HepG2 (cell line): ENCODE results near the gene HID1. TPM values are rescaled to one million over a fixed set of nuclear protein-coding genes. Genes with fewer than 3 reads are reported as not detected.

Experiments
- ATAC-seq: fragments of 200-7000 bp; cut with Tn5 transposase; 3 replicates; pipeline ENCODE4 v1.9.1; 2020; ENCODE audit warnings: mild to moderate bottlenecking, moderate library complexity
- BruUV-seq: library from RNA; stranded (reverse); fragments of 400-500 nt; replicated peaks from 2 replicates; lab custom pipeline; 2021; lab: Mats Ljungman, UMichigan
- CTCF ChIA-PET: fragments of 300-600 bp; formaldehyde crosslinking; extraction: SDS; loops from one replicate; lab custom pipeline; 2021; ENCODE audit warnings: low total read pairs, inconsistent platforms, low intra/inter-chr PET ratio; lab: Yijun Ruan, JAX
- POLR2A ChIA-PET: fragments of 350-600 bp; sonication (Branson Sonifier 250); formaldehyde crosslinking; loops from one replicate; lab custom pipeline; 2020; ENCODE audit warnings: antibody characterized with exemption, inconsistent platforms; lab: Yijun Ruan, JAX
- DNase-seq: peaks from one replicate; pipeline ENCODE4 v3.0.0-alpha.2; 2015; ENCODE audit warnings: low spot score
- FAIRE-seq: peaks from 3 replicates; lab custom pipeline; 2011; peaks lifted over from hg19 to GRCh38; lab: Jason Lieb, UNC
- H2AFZ ChIP-seq: one replicate; pipeline ENCODE4 v1.6.1; 2011; ENCODE audit warnings: low read length, inconsistent platforms
- H3K27ac ChIP-seq: fragments of 300-600 bp; 3 replicates; pipeline ENCODE4 v1.8.0; 2011; ENCODE audit warnings: mixed run types, mild to moderate bottlenecking, mixed read lengths, low read length, inconsistent platforms; ENCODE audit not compliant: insufficient read depth; ENCODE audit errors: extremely low read length
- H3K27me3 ChIP-seq, 2 experiments: fragments of 200-600 bp in 1 of 2; 2 replicates in 1 of 2; 3 replicates in 1 of 2; pipeline versions ENCODE4 v1.6.0 to v1.8.0; 2011; ENCODE audit warnings: low read length in 2 of 2, mild to moderate bottlenecking in 2 of 2, moderate library complexity in 2 of 2, inconsistent platforms in 1 of 2; ENCODE audit not compliant: insufficient read depth in 2 of 2, control insufficient read depth in 1 of 2
- H3K36me3 ChIP-seq, 2 experiments: fragments of 200-600 bp in 1 of 2; replicated peaks in 1 of 2; 2 replicates in 1 of 2; 3 replicates in 1 of 2; pipeline versions ENCODE4 v1.5.1 to v1.8.0; 2011; ENCODE audit warnings: low read length in 2 of 2, inconsistent platforms in 1 of 2; ENCODE audit not compliant: insufficient read depth in 2 of 2, control insufficient read depth in 1 of 2
- H3K4me1 ChIP-seq: 2 replicates; pipeline ENCODE4 v1.5.1; 2012; ENCODE audit warnings: low read length, inconsistent platforms; ENCODE audit not compliant: insufficient read depth
- H3K4me2 ChIP-seq: 2 replicates; pipeline ENCODE4 v1.6.0; 2011; ENCODE audit warnings: low read depth, low read length, inconsistent platforms
- H3K4me3 ChIP-seq, 3 experiments: fragments of 200-600 bp in 1 of 3; sonication (generic), shearing (Covaris generic) in 1 of 3; replicated peaks in 1 of 3; 2 replicates each; pipeline ENCODE4 v1.5.1; 2011 to 2016; ENCODE audit warnings: low read length in 3 of 3, inconsistent platforms in 2 of 3, low read depth in 2 of 3, mild to moderate bottlenecking in 2 of 3, control low read depth in 1 of 3, mixed read lengths in 1 of 3; ENCODE audit not compliant: insufficient read depth in 1 of 3
- H3K79me2 ChIP-seq: one replicate; pipeline ENCODE4 v1.6.1; 2011; ENCODE audit warnings: low read length, inconsistent platforms; ENCODE audit not compliant: insufficient read depth
- H3K9ac ChIP-seq: 2 replicates; pipeline ENCODE4 v1.6.0; 2011; ENCODE audit warnings: mild to moderate bottlenecking, low read depth, low read length, inconsistent platforms; ENCODE audit not compliant: insufficient read depth
- H3K9me3 ChIP-seq: 2 replicates; pipeline ENCODE4 v1.5.1; 2012; ENCODE audit warnings: mild to moderate bottlenecking, low read length
- H4K20me1 ChIP-seq: 2 replicates; pipeline ENCODE4 v1.6.0; 2011; ENCODE audit warnings: inconsistent platforms, mild to moderate bottlenecking, low read length, moderate library complexity; ENCODE audit not compliant: insufficient read depth
- DZIP1 ChIP-seq: sonication (generic); formaldehyde crosslinking; IDR thresholded peaks from 2 replicates; pipeline ENCODE4 v1.5.0; 2020; ENCODE audit warnings: mild to moderate bottlenecking, missing genetic modification reagents
- FOXO4 ChIP-seq: sonication (generic); formaldehyde crosslinking; conservative IDR thresholded peaks from 2 replicates; pipeline ENCODE4 v1.8.1; 2023; ENCODE audit warnings: missing genetic modification reagents
- HIC2 ChIP-seq: sonication (generic); formaldehyde crosslinking; IDR thresholded peaks from 2 replicates; pipeline ENCODE4 v1.9.0; 2022; ENCODE audit warnings: low read depth, missing genetic modification reagents
- KAT2B ChIP-seq: fragments of 150-350 bp; IDR thresholded peaks from 2 replicates; pipeline ENCODE4 v1.6.1; 2014; ENCODE audit warnings: low read depth, low read length, borderline replicate concordance
- ONECUT2 ChIP-seq: sonication (generic); formaldehyde crosslinking; IDR thresholded peaks from 2 replicates; pipeline ENCODE4 v1.4.0; 2020; ENCODE audit warnings: missing genetic modification reagents
- PITX1 ChIP-seq: sonication (generic); formaldehyde crosslinking; IDR thresholded peaks from 2 replicates; pipeline ENCODE4 v1.5.1; 2020; ENCODE audit warnings: mild to moderate bottlenecking, missing genetic modification reagents
- RFX3 ChIP-seq: IDR thresholded peaks from 2 replicates; pipeline ENCODE4 v1.6.1; 2016; ENCODE audit warnings: missing biosample characterization, missing genetic modification reagents
- RFX5 ChIP-seq: IDR thresholded peaks from 2 replicates; pipeline ENCODE4 v1.6.1; 2011; ENCODE audit warnings: low read depth, low read length, improper control_type of control experiment
- SNAPC5 ChIP-seq: sonication (generic); formaldehyde crosslinking; IDR thresholded peaks from 2 replicates; pipeline ENCODE4 v1.8.1; 2023; ENCODE audit warnings: mild to moderate bottlenecking, missing genetic modification reagents, borderline replicate concordance
- ZBTB4 ChIP-seq: sonication (generic); formaldehyde crosslinking; IDR thresholded peaks from 2 replicates; pipeline ENCODE4 v1.4.0; 2020; ENCODE audit warnings: missing genetic modification reagents, mild to moderate bottlenecking, borderline replicate concordance
- ZNF124 ChIP-seq: sonication (generic); formaldehyde crosslinking; IDR thresholded peaks from 2 replicates; pipeline ENCODE4 v1.4.0; 2020; ENCODE audit warnings: missing genetic modification reagents
- ZNF703 ChIP-seq: sonication (generic); formaldehyde crosslinking; IDR thresholded peaks from 2 replicates; pipeline ENCODE4 v1.5.1; 2020; ENCODE audit warnings: missing genetic modification reagents, mild to moderate bottlenecking, moderate library complexity, borderline replicate concordance
- WGBS: methylation state at CpG from one replicate; pipeline ENCODE4 v1.1.6; 2017; ENCODE audit warnings: low lambda C conversion rate; 5-methylcytosine and 5-hydroxymethylcytosine counted together
- in situ Hi-C: cut with HindIII; loops from 2 replicates; pipeline ENCODE4 v1.10.0; 2017; ENCODE audit warnings: low pct_unique_long_range_greater_than_20kb; ENCODE audit not compliant: extremely low pct_ligation_motif_present
- intact Hi-C: fragments of 100-400 bp; cut with micrococcal nuclease; formaldehyde crosslinking; loops from one replicate; pipeline ENCODE4 v1.10.0; 2022; ENCODE audit not compliant: unreplicated experiment
- polyA plus RNA-seq, 8 experiments: library from polyadenylated mRNA; depleted of rRNA in 3 of 8; stranded (reverse) in 7 of 8; unstranded in 1 of 8; fragments of >200 nt; fragmentation: Illumina TruSeq in 4 of 8; extraction: Trizol in 4 of 8; gene quantifications; 2 replicates each; pipeline versions ENCODE4 v1.2.1 to v1.2.3, GENCODE V29; 2011 to 2016; ENCODE audit warnings: low read depth in 4 of 8, missing spikeins in 1 of 8, mixed read lengths in 1 of 8; ENCODE audit not compliant: insufficient read depth in 1 of 8
- total RNA-seq, 5 experiments: library from RNA; depleted of rRNA; stranded (reverse); fragments of >200 nt; fragmentation: Illumina TruSeq; extraction: Trizol; gene quantifications; 2 replicates each; pipeline ENCODE4 v1.2.3, GENCODE V29; 2016; ENCODE audit warnings: low read depth in 1 of 5

The HID1 gene
- total and polyA plus RNA-seq, 2 of the 13 experiments (the other 11 are each of a cell fraction or from before 2014, with no cell fraction given): 2.1 to 10.6 TPM

- 16% methylated on average over 32 of the region's 78 CpGs for WGBS
- peak within 1 kb of the TSS in 1 of 3 experiments; percentile 7; a peak in 1 of 6 replicates for H3K4me3 ChIP-seq
- no peaks in the 10 kb centered on the region for H3K79me2 ChIP-seq
- no peak within 1 kb of the TSS for H3K27ac ChIP-seq
- peak; percentile 48 for ATAC-seq
- BruUV-seq: no TSS peak
- peaks cover 18 to 91% of the 10 kb centered on the region in 2 experiments for H3K27me3 ChIP-seq
- no peak for FAIRE-seq
- ChIA-PET POLR2A (no interaction called here), CTCF (no interaction called here)
- no peak within 1 kb of the TSS for H2AFZ ChIP-seq
- 0 out of 2 replicates have a peak within 1 kb of the TSS, but pooled peaks have one; percentile 13 for H3K4me2 ChIP-seq
- DNase-seq: no peak
- H3K36me3 ChIP-seq: no peaks in the 10 kb centered on the region
- H3K4me1 ChIP-seq: no peaks in the 10 kb centered on the region
- intact Hi-C loops (no loop called here), in situ Hi-C loops (no loop called here)
- H4K20me1 ChIP-seq: no peaks in the 10 kb centered on the region
- H3K9ac ChIP-seq: no peak within 1 kb of the TSS
- no peaks in the 10 kb centered on the region for H3K9me3 ChIP-seq
- TF ChIP-seq ZNF703 (0 out of 2 replicates have a peak, but pooled peaks have one; percentile 37), FOXO4 (CRISPR knock-in tag) (no peak), ZBTB4 (CRISPR knock-in tag) (no peak), SNAPC5 (CRISPR knock-in tag) (no peak), KAT2B (no peak), PITX1 (CRISPR knock-in tag) (peak; percentile 71; the same call in 1 of the 2 replicates), RFX3 (no peak), RFX5 (no peak), HIC2 (CRISPR knock-in tag) (no peak), DZIP1 (CRISPR knock-in tag) (0 out of 2 replicates have a peak, but pooled peaks have one; percentile 9), ZNF124 (CRISPR knock-in tag) (no peak), ONECUT2 (CRISPR knock-in tag) (peak; percentile 34; the same call in 1 of the 2 replicates)
Observed at GRCh38 chr17:74935585-74936469, 36.7 kb downstream of the HID1 start, which contains the start of gene OTOP3. TSS of gene OTOP3 (plus strand) at chr17:74935898. CDS start at chr17:74935922, 24 bp downstream.
